ENCODE measurements around the gene SERPINA1. TPM values are rescaled to one million over a fixed set of nuclear protein-coding genes. Genes with fewer than 3 reads are reported as not detected.

SERPINA1 gene
- total and polyA plus RNA-seq, 2 of the 13 experiments (the other 11 are each of a cell fraction or from before 2014, with no cell fraction given): 3,266 to 11,015 TPM

DNA sequence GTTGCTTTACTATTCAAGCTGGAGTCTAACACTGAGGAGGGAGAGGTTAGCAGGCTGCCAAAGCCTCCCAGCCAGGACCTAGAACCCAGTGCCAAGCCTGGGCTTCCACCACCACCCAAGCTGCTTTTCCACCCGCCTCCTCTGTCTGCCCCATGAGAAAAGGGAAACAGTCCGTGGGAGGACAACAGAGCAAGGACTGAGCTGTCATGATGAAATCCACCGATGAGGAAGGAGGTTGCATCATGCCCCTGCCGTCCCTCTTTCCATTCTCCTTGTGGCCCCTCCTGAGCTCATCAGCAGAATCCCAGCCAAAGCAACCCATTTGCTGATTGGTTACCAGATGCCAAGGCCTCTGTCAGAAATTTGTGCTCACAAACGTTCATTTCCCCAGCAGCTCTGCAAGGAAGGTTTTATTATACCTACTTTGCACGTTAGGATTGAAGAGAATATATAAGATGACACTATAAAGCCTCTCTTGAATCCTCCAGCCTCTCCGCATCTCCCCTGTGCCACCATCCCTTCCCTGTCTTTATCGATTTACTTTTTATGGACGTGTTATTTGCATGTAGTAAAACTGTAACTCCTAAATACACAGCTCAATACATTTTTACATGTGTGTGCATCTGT, 6.3 kb upstream of the SERPINA1 start (continued):
- TF ChIP-seq, protein P1, sequence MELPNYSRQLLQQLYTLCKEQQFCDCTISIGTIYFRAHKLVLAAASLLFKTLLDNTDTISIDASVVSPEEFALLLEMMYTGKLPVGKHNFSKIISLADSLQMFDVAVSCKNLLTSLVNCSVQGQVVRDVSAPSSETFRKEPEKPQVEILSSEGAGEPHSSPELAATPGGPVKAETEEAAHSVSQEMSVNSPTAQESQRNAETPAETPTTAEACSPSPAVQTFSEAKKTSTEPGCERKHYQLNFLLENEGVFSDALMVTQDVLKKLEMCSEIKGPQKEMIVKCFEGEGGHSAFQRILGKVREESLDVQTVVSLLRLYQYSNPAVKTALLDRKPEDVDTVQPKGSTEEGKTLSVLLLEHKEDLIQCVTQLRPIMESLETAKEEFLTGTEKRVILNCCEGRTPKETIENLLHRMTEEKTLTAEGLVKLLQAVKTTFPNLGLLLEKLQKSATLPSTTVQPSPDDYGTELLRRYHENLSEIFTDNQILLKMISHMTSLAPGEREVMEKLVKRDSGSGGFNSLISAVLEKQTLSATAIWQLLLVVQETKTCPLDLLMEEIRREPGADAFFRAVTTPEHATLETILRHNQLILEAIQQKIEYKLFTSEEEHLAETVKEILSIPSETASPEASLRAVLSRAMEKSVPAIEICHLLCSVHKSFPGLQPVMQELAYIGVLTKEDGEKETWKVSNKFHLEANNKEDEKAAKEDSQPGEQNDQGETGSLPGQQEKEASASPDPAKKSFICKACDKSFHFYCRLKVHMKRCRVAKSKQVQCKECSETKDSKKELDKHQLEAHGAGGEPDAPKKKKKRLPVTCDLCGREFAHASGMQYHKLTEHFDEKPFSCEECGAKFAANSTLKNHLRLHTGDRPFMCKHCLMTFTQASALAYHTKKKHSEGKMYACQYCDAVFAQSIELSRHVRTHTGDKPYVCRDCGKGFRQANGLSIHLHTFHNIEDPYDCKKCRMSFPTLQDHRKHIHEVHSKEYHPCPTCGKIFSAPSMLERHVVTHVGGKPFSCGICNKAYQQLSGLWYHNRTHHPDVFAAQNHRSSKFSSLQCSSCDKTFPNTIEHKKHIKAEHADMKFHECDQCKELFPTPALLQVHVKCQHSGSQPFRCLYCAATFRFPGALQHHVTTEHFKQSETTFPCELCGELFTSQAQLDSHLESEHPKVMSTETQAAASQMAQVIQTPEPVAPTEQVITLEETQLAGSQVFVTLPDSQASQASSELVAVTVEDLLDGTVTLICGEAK (IDR thresholded peaks at IDR 0.05): no peak
- TF ChIP-seq, protein P1 (CRISPR knock-in tag; IDR thresholded peaks at IDR 0.05): no peak
- TF ChIP-seq SAP130 (CRISPR knock-in tag; IDR thresholded peaks at IDR 0.05; ENCODE audit: low read depth) (peak; percentile 41; the same call in 1 of the 2 replicates), NCOA2 (CRISPR knock-in tag; IDR thresholded peaks at IDR 0.05) (peak; percentile 58; the same call in 1 of the 2 replicates), HMG20A (CRISPR knock-in tag; IDR thresholded peaks at IDR 0.05; ENCODE audit: borderline replicate concordance) (peak; percentile 62), RXRB (CRISPR knock-in tag; IDR thresholded peaks at IDR 0.05; ENCODE audit: borderline replicate concordance) (0 out of 2 replicates have a peak, but pooled peaks have one; percentile 23), ELF3 (CRISPR knock-in tag; IDR thresholded peaks at IDR 0.05) (peak; percentile 56; the same call in 1 of the 2 replicates), ZNF335 (CRISPR knock-in tag; IDR thresholded peaks at IDR 0.05) (no peak; the same call in 1 of the 2 replicates), KAT8 (CRISPR knock-in tag; IDR thresholded peaks at IDR 0.05) (0 out of 2 replicates have a peak, but pooled peaks have one; percentile 12), ZNF891 (CRISPR knock-in tag; IDR thresholded peaks at IDR 0.05) (no peak)
- TF ChIP-seq, protein P2, sequence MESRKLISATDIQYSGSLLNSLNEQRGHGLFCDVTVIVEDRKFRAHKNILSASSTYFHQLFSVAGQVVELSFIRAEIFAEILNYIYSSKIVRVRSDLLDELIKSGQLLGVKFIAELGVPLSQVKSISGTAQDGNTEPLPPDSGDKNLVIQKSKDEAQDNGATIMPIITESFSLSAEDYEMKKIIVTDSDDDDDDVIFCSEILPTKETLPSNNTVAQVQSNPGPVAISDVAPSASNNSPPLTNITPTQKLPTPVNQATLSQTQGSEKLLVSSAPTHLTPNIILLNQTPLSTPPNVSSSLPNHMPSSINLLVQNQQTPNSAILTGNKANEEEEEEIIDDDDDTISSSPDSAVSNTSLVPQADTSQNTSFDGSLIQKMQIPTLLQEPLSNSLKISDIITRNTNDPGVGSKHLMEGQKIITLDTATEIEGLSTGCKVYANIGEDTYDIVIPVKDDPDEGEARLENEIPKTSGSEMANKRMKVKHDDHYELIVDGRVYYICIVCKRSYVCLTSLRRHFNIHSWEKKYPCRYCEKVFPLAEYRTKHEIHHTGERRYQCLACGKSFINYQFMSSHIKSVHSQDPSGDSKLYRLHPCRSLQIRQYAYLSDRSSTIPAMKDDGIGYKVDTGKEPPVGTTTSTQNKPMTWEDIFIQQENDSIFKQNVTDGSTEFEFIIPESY (CRISPR knock-in tag; IDR thresholded peaks at IDR 0.05): no peak
- TF ChIP-seq, protein P3, sequence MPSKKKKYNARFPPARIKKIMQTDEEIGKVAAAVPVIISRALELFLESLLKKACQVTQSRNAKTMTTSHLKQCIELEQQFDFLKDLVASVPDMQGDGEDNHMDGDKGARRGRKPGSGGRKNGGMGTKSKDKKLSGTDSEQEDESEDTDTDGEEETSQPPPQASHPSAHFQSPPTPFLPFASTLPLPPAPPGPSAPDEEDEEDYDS (CRISPR knock-in tag; IDR thresholded peaks at IDR 0.05): peak; percentile 25; the same call in 1 of the 2 replicates
- TF ChIP-seq, protein P4, sequence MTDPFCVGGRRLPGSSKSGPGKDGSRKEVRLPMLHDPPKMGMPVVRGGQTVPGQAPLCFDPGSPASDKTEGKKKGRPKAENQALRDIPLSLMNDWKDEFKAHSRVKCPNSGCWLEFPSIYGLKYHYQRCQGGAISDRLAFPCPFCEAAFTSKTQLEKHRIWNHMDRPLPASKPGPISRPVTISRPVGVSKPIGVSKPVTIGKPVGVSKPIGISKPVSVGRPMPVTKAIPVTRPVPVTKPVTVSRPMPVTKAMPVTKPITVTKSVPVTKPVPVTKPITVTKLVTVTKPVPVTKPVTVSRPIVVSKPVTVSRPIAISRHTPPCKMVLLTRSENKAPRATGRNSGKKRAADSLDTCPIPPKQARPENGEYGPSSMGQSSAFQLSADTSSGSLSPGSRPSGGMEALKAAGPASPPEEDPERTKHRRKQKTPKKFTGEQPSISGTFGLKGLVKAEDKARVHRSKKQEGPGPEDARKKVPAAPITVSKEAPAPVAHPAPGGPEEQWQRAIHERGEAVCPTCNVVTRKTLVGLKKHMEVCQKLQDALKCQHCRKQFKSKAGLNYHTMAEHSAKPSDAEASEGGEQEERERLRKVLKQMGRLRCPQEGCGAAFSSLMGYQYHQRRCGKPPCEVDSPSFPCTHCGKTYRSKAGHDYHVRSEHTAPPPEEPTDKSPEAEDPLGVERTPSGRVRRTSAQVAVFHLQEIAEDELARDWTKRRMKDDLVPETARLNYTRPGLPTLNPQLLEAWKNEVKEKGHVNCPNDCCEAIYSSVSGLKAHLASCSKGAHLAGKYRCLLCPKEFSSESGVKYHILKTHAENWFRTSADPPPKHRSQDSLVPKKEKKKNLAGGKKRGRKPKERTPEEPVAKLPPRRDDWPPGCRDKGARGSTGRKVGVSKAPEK (CRISPR knock-in tag; IDR thresholded peaks at IDR 0.05; ENCODE audit: borderline replicate concordance): 0 out of 2 replicates have a peak, but pooled peaks have one; percentile 29
- TF ChIP-seq, protein P5, sequence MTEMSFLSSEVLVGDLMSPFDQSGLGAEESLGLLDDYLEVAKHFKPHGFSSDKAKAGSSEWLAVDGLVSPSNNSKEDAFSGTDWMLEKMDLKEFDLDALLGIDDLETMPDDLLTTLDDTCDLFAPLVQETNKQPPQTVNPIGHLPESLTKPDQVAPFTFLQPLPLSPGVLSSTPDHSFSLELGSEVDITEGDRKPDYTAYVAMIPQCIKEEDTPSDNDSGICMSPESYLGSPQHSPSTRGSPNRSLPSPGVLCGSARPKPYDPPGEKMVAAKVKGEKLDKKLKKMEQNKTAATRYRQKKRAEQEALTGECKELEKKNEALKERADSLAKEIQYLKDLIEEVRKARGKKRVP (CRISPR knock-in tag; IDR thresholded peaks at IDR 0.05): peak; percentile 44 to 99; a peak in 3 of 4 replicates
